Measurements from ENCODE around the gene ACADVL. TPM values are rescaled to one million over a fixed set of nuclear protein-coding genes. Genes with fewer than 3 reads are reported as not detected.

The ACADVL gene
- polyA plus RNA-seq, 1 donor from 2014 or later: 397 TPM

GRCh38 chr17:7226721-7227710 lies 7.3 kb downstream of the ACADVL start:
- H4K20me1 ChIP-seq (ENCODE audit: insufficient read depth): peaks cover 5% of the 10 kb centered on the region
- TF ChIP-seq TAF1 (IDR thresholded peaks at IDR 0.05; ENCODE audit: low read depth): no peak
- TF ChIP-seq SMC3 (conservative IDR thresholded peaks at IDR 0.05; ENCODE audit: poor library complexity): no peak
- H3K36me3 ChIP-seq (ENCODE audit: insufficient read depth, low read length): no peaks in the 10 kb centered on the region

GRCh38 chr17:7228920-7229319 lies 9.2 kb downstream of the ACADVL start:
- TF ChIP-seq EP300 (conservative IDR thresholded peaks at IDR 0.05; ENCODE audit: poor library complexity, severe bottlenecking) (no peak), EZH2 (IDR thresholded peaks at IDR 0.05; ENCODE audit: borderline replicate concordance, insufficient read depth, low read length, poor library complexity, severe bottlenecking) (no peak), TAF1 (IDR thresholded peaks at IDR 0.05; ENCODE audit: low read depth) (no peak), MXI1 (conservative IDR thresholded peaks at IDR 0.05; ENCODE audit: poor library complexity, severe bottlenecking) (no peak), CTCF (IDR thresholded peaks at IDR 0.05; ENCODE audit: poor library complexity, severe bottlenecking) (no peak), RAD21 (conservative IDR thresholded peaks at IDR 0.05) (no peak), POLR2AphosphoS5 (IDR thresholded peaks at IDR 0.05) (no peak), SMC3 (conservative IDR thresholded peaks at IDR 0.05; ENCODE audit: poor library complexity) (no peak)
- TF ChIP-seq, protein P1, sequence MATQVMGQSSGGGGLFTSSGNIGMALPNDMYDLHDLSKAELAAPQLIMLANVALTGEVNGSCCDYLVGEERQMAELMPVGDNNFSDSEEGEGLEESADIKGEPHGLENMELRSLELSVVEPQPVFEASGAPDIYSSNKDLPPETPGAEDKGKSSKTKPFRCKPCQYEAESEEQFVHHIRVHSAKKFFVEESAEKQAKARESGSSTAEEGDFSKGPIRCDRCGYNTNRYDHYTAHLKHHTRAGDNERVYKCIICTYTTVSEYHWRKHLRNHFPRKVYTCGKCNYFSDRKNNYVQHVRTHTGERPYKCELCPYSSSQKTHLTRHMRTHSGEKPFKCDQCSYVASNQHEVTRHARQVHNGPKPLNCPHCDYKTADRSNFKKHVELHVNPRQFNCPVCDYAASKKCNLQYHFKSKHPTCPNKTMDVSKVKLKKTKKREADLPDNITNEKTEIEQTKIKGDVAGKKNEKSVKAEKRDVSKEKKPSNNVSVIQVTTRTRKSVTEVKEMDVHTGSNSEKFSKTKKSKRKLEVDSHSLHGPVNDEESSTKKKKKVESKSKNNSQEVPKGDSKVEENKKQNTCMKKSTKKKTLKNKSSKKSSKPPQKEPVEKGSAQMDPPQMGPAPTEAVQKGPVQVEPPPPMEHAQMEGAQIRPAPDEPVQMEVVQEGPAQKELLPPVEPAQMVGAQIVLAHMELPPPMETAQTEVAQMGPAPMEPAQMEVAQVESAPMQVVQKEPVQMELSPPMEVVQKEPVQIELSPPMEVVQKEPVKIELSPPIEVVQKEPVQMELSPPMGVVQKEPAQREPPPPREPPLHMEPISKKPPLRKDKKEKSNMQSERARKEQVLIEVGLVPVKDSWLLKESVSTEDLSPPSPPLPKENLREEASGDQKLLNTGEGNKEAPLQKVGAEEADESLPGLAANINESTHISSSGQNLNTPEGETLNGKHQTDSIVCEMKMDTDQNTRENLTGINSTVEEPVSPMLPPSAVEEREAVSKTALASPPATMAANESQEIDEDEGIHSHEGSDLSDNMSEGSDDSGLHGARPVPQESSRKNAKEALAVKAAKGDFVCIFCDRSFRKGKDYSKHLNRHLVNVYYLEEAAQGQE (IDR thresholded peaks at IDR 0.05; ENCODE audit: borderline replicate concordance): no peak
- Histone ChIP-seq H3K36me3 (ENCODE audit: insufficient read depth, low read length) (no peaks in the 10 kb centered on the region), H3K79me2 (replicated peaks; ENCODE audit: insufficient read depth, low read length) (peaks cover 41% of the 10 kb centered on the region), H3K27ac (ENCODE audit: low read length) (no peak overlapping the region), H2AFZ (ENCODE audit: low read depth, low read length) (no peak overlapping the region), H3K9me3 (ENCODE audit: low read length) (no peaks in the 10 kb centered on the region), H3F3A (ENCODE audit: insufficient read depth, low read length, poor library complexity, severe bottlenecking) (no peaks in the 10 kb centered on the region), H3K27me3 (ENCODE audit: insufficient read depth, low read depth, low read length) (no peaks in the 10 kb centered on the region), H4K20me1 (ENCODE audit: insufficient read depth) (peaks cover 5% of the 10 kb centered on the region), H3K4me2 (ENCODE audit: low read length) (no peak overlapping the region), H3K9ac (ENCODE audit: low read length) (no peak overlapping the region), H3K9me2 (ENCODE audit: insufficient read depth, low read length) (no peaks in the 10 kb centered on the region), H3K4me3 (ENCODE audit: low read length) (no peak overlapping the region)

More at GRCh38 chr17:7226721-7227710, 7.3 kb downstream of the ACADVL start:
- Histone ChIP-seq H3K4me3 (ENCODE audit: low read length) (no peak overlapping the region), H3K9me2 (ENCODE audit: insufficient read depth, low read length) (no peaks in the 10 kb centered on the region), H3K9me3 (ENCODE audit: low read length) (no peaks in the 10 kb centered on the region), H2AFZ (ENCODE audit: low read depth, low read length) (no peak overlapping the region), H3K27me3 (ENCODE audit: insufficient read depth, low read depth, low read length) (no peaks in the 10 kb centered on the region), H3K79me2 (replicated peaks; ENCODE audit: insufficient read depth, low read length) (peaks cover 22% of the 10 kb centered on the region), H3K27ac (ENCODE audit: low read length) (no peak overlapping the region), H3K4me2 (ENCODE audit: low read length) (no peak overlapping the region), H3F3A (ENCODE audit: insufficient read depth, low read length, poor library complexity, severe bottlenecking) (no peaks in the 10 kb centered on the region), H3K9ac (ENCODE audit: low read length) (no peak overlapping the region)
